Measurements from ENCODE around the gene TM4SF5.

TM4SF5 gene

DNA sequence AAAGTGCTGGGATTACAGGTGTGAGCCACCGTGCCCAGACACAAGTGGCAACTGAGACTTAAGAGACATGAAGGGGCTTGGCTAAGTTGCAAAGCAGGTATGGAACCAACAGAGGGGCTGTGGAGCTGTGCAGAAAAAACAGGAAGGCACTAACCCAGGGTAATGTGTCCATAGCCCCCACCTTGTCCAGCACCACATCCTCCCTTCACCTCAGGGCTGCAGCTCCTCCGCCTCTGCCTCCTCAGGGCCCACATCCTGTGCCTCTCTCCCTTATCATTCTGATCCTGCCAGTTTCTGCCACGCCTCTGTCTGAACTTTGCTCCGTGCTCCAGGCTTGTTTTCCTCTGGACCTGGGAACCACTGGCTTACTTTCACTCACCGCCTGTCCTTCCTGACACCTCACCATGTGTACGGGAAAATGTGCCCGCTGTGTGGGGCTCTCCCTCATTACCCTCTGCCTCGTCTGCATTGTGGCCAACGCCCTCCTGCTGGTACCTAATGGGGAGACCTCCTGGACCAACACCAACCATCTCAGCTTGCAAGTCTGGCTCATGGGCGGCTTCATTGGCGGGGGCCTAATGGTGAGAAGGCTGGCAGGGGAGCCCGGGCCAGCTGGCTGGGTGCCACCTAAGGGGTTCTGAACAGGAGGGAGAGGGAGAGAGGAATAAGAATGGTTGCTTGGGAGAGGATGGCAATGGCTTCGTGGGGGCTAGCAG lies at the start of gene TM4SF5:
TSS of gene TM4SF5 (plus strand) at position 368 of the 716 bp plus-strand sequence. CDS start at position 405, 37 bp downstream.
- ATAC-seq: no peak

GRCh38 chr17:4722678-4723240 lies 48.9 kb upstream of the TM4SF5 start:
- no peak for ATAC-seq

DNA sequence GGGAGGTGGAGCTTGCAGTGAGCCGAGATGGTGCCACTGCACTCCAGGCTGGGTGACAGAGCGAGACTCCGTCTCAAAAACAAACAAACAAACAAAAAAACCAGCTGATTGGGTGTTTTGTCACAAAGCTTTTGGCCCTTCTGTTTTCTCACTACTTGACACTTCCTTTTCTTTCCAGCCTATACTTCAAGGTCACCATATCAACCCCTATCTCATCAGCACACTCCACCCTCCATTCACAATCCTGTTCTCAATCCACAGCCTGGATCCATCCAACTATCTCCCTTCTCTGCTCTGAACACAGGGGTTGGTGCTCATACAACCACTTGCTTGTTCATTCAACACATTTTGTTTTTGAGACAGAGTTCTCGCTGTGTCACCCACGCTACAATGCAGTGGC lies 47.0 kb upstream of the TM4SF5 start:
- no peak for ATAC-seq

DNA sequence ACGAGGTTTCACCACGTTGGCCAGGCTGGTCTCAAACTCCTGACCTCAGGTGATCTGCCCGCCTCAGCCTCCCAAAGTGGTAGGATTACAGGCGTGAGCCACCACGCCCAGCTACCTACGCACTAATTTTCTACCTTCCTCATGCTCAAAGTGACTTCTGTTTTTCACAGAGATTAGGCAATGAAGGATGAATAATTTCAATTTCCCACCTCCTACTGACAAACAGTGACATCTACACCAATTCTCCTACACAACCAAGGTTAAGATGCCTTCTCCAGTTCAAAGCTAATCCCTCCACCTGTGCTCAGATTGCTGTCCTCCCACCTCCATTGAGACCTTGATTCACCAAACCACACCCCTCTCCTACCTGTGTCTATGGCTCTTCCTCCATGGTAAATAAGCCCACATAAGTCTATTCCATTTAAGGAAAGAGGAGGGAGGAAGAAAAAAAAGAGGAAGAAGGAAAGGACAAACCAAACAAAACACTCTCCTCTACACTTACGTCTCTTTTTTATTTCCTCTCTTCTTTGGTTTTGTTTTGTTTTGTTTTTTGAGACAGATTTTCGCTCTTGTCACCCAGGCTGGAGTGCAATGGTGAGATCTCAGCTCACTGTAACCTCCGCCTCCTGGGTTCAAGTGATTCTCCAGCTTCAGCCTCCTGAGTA lies 45.9 kb upstream of the TM4SF5 start:
- ATAC-seq: no peak

- no peak for ATAC-seq
These were observed 43.6 kb upstream of the TM4SF5 start for GRCh38 chr17:4728124-4728523.

DNA sequence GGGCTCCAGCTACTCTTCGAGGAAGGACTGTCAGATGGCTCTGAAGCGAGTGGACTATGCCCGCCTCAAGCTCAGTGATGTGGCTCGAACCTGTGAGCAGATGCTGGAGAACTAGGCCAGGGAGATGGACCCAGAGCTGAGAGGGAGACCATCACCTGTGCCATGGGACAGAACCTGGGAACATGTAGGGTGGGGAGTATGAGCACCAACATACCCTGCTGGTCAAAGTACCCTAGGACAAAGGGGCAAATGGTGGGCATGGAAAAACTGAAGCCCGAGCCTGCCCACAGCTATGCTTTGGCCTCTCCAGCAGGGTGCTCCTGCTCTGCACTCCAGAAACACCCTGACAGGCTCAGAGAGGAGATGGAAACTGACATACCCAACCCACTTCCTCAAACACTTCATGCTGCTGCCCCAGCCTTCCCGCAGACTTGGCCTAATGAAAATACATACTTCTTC lies 38.6 kb upstream of the TM4SF5 start:
- no peak for ATAC-seq

DNA sequence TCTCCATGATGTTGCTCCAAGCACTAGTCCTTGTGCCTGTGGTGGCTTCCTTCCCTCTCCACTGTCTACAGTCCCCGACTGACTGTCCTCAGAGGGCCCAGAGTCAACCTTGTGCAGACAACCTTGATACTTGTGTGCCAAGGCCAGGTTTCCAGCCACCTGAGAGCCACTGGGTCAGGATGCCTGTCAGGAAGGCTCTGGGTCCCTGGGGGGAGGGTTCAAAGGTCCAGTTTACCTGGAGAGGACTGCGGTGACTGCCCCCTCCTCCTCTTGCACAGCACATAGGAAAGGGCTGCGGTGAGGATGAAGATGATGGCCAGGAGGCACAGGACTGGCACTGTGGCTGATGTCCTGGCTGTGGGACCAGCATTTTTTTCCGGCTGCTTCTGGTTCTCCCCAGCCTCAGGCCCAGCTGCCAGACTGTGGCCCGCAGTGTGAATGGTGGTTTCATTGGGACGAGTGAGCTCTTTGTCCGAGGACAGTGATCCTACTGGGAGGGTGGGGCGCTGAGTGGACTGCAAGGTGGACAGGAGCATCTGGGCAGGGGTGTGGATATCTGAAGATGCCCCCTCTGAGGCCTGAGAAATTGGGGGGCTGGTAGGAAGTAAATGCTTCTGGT lies 36.7 kb upstream of the TM4SF5 start:
- ATAC-seq: no peak

GRCh38 chr17:4735876-4736651 lies 35.6 kb upstream of the TM4SF5 start:
- no peak for ATAC-seq

GRCh38 chr17:4738136-4739121 lies 33.3 kb upstream of the TM4SF5 start:
- peak; percentile 11 to 12 for ATAC-seq

DNA sequence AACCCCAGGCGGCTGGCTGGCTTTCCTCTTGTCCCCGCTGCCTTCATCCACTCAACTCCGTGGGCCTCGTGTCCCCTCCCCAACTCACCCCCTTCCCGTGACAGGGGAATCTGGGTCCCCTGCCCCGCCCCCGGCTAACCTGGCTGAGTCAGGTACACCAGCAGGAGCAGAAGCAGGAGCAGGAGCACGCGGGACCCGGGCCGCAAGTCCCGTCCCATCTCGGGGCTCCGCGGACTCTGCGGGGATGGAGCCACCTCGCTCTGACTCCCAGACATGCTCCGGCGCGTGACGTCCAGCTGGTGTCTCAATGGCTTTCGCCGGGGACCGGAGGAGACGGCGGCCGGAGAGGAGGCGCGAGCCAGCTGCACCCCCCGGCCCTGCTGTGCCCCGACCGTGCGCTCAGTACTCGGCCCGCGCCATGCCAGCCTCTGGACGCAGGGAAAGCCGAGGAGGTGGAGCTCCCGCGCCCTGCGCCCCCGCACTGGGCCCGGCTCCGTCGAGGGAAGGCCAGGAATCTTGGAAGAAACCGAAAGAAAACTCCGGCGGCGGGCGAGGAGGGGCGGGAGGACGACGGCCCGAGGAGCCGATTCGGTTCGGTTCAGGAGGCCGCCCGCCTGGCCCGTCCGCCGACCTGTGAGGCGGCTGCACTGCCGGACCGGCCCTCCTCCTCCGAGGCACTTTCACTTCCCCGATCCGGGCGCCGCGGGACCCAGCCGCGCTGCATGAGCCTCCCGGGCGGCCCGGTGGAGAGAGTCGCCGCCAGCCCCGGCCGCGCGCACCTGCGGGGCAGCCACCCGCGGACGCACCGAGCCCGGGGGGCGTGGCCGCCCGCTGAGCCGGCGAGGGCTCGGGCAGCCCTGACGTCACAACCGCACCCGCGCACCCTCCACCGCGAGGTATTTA lies 32.3 kb upstream of the TM4SF5 start, which contains the start of the genes CXCL16 and ZMYND15:
TSS of gene CXCL16 (minus strand) at position 807 of the 903 bp plus-strand sequence. CDS start at position 218, 589 bp downstream.
TSS of gene ZMYND15 (plus strand) at position 712 of the 903 bp plus-strand sequence. CDS start 716 bp downstream, outside the sequence.
- ATAC-seq: peak; percentile 64 to 70

GRCh38 chr17:4740025-4740351 lies 31.7 kb upstream of the TM4SF5 start:
- no peak for ATAC-seq

DNA sequence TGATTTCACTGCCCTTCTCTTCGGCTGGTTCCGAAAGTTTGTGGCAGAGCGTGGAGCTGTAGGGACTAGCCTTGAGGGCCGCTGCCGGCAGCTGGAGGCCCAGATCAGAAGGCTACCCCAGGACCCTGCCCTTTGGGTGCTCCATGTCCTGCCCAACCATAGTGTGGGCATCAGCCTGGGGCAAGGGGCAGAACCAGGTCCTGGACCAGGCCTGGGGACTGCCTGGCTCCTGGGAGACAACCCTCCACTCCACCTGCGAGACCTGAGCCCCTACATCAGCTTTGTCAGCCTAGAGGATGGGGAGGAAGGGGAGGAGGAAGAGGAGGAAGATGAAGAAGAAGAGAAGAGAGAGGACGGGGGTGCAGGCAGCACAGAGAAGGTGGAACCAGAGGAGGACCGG lies 31.1 kb upstream of the TM4SF5 start:
- no peak for ATAC-seq

GRCh38 chr17:4741544-4741943 lies 30.1 kb upstream of the TM4SF5 start:
- ATAC-seq: no peak

DNA sequence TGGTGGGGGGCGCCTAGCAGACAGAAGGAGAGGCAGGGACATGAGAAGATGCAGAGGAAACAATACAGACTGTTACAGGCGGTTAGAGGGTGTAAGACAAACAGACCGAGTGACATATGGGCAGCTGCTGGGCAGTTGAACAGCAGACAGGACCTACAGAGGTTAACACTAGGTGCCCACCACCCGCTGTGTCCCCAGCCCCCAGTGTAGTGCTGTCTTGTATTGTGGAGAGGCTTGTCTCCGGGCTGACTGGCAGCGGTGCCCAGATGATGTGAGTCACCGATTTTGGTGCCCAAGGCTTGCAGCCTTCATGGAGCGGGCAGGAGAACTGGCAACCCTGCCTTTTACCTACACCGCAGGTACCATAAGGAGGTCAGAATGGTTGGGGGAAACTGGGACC lies 29.6 kb upstream of the TM4SF5 start:
- ATAC-seq: no peak

- ATAC-seq: no peak
These were observed 29.1 kb upstream of the TM4SF5 start for GRCh38 chr17:4742629-4743028.

- ATAC-seq: no peak
These were observed 28.5 kb upstream of the TM4SF5 start for GRCh38 chr17:4743216-4743615.

GRCh38 chr17:4743898-4744297 lies 27.8 kb upstream of the TM4SF5 start:
- ATAC-seq: no peak

DNA sequence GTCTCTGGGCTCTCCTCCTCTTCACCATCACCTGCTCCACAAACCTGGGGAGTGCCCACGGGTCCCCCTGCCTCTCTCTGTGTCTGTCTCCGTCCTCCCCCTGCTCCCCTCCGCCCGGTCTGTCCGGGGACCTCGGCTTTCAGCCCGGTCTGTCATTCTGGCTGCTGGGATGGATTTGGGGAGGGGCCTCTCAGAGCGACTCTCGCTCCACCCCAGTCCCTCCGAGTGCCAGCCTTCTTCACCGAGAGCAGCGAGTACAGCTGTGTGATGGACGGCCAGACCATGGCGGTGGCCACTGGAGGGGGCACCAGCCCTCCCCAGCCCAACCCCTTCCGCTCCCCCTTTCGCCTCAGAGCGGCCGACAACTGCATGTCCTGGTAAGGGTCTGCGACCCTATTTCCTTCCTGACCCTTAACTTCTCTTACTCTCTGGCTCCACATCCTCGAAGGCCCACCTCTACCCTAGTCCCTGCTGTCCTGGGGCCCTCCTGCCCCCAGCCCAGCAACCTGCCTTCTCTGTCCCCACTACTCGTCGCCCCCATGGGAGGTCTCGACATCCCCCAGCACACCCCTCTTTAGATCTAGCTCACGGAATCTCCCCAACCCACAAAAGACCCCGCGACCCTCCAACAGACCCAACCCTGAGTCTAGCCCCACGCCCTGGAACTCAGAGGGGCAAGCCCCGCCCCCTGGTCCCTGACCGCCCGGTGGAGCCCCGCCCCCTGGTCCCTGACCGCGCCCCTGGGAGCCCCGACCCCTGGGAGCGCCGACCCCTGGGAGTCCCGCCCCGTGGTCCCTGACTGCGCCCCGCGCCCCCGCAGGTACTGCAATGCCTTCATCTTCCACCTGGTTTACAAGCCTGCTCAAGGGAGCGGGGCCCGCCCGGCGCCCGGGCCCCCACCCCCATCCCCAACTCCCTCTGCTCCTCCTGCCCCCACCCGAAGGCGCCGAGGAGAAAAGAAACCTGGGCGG lies 26.4 kb upstream of the TM4SF5 start:
- no peak for ATAC-seq

GRCh38 chr17:4747847-4748246 lies 23.8 kb upstream of the TM4SF5 start:
- peak in 1 of 2 donors; percentile 28 for ATAC-seq
